ENCODE data around the gene CCDC93.
"Not testable (repeated sequence)": the region's sequence is repeated elsewhere in the genome, so short reads cannot be mapped to it uniquely, and the experiment has no call there.

The CCDC93 gene

GRCh38 chr2:118046634-118047210 lies 32.9 kb upstream of the CCDC93 start:
- DNase-seq (ENCODE audit: low spot score), result peak; percentile 39

GRCh38 chr2:118045286-118045685 lies 31.4 kb upstream of the CCDC93 start:
- no peak for DNase-seq (ENCODE audit: low spot score)

GRCh38 chr2:118044854-118045253 lies 31.0 kb upstream of the CCDC93 start:
- no peak for DNase-seq (ENCODE audit: low spot score)

GRCh38 chr2:118044103-118044716 lies 30.3 kb upstream of the CCDC93 start:
- no peak for DNase-seq (ENCODE audit: low spot score)

GRCh38 chr2:118040891-118041290 lies 27.0 kb upstream of the CCDC93 start:
- no peak for DNase-seq (ENCODE audit: low spot score)

- DNase-seq (ENCODE audit: low spot score), result peak; percentile 43
Measured at GRCh38 chr2:118032169-118033013, 18.5 kb upstream of the CCDC93 start.

- DNase-seq (ENCODE audit: low spot score), result no peak
Measured at GRCh38 chr2:118031566-118031965, 17.7 kb upstream of the CCDC93 start.

- DNase-seq (ENCODE audit: low spot score), result no peak
Measured at GRCh38 chr2:118029025-118029424, 15.2 kb upstream of the CCDC93 start.

GRCh38 chr2:118021356-118021755 lies 7.5 kb upstream of the CCDC93 start:
- no peak for DNase-seq (ENCODE audit: low spot score)

- DNase-seq (ENCODE audit: low spot score), result no peak
Measured at GRCh38 chr2:118019821-118020220, 6.0 kb upstream of the CCDC93 start.

GRCh38 chr2:118016911-118017310 lies 3.0 kb upstream of the CCDC93 start:
- no peak for DNase-seq (ENCODE audit: low spot score)

- not testable (repeated sequence) for DNase-seq (ENCODE audit: low spot score)
Measured at GRCh38 chr2:118015761-118016160, 1.9 kb upstream of the CCDC93 start.

- no peak for DNase-seq (ENCODE audit: low spot score)
Measured at GRCh38 chr2:118014492-118014824, 588 bp upstream of the CCDC93 start.

- DNase-seq (ENCODE audit: low spot score), result peak; percentile 31
Measured at GRCh38 chr2:118013221-118013723, 598 bp downstream of the CCDC93 start.

GRCh38 chr2:118012778-118013177 lies 1.1 kb downstream of the CCDC93 start:
- no peak for DNase-seq (ENCODE audit: low spot score)

- DNase-seq (ENCODE audit: low spot score), result no peak
Measured at GRCh38 chr2:118010473-118010872, 3.4 kb downstream of the CCDC93 start.

GRCh38 chr2:118006861-118007260 lies 7.0 kb downstream of the CCDC93 start:
- DNase-seq (ENCODE audit: low spot score), result no peak

GRCh38 chr2:118006326-118006725 lies 7.5 kb downstream of the CCDC93 start:
- DNase-seq (ENCODE audit: low spot score), result no peak

- DNase-seq (ENCODE audit: low spot score), result peak; percentile 83
Measured at GRCh38 chr2:118003396-118003824, 10.5 kb downstream of the CCDC93 start.

GRCh38 chr2:118000041-118000440 lies 13.8 kb downstream of the CCDC93 start:
- DNase-seq (ENCODE audit: low spot score), result no peak

GRCh38 chr2:117997872-117998454 lies 15.9 kb downstream of the CCDC93 start:
- DNase-seq (ENCODE audit: low spot score), result no peak

GRCh38 chr2:117996525-117996924 lies 17.3 kb downstream of the CCDC93 start:
- no peak for DNase-seq (ENCODE audit: low spot score)

- no peak for DNase-seq (ENCODE audit: low spot score)
Measured at GRCh38 chr2:117994729-117995128, 19.1 kb downstream of the CCDC93 start.
